ENCODE results near the gene C10orf90. TPM values are rescaled to one million over a fixed set of nuclear protein-coding genes. Genes with fewer than 3 reads are reported as not detected.

The C10orf90 gene
- total RNA-seq, 1 donor from 2014 or later, result not detected

DNA sequence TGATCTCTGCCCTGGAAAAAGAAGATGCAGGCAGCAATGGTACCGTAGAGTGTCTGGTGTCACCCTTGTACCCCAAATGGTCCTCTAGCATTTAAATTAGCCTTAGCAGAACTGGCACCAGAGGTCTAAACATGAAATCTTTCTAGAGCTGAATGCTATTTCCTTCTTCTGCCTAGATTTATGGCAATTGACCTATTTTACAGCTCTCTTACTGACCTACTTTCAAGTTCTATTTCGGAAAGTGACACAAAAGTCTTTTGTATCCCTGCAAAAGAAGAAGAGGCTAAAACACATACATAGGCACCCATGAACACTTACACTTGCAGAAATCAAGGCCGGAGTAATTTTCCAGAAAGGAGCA, 272.1 kb downstream of the C10orf90 start:
- DNase-seq (ENCODE audit: low spot score), result no peak
- Mint-ChIP-seq H3K36me3 (ENCODE audit: low read depth, unreplicated experiment) (no peaks in the 10 kb centered on the region), H3K4me1 (ENCODE audit: unreplicated experiment) (peaks cover 17% of the 10 kb centered on the region), H3K9me3 (ENCODE audit: unreplicated experiment) (no peaks in the 10 kb centered on the region), H3K4me3 (ENCODE audit: unreplicated experiment) (no peak overlapping the region), H3K27ac (ENCODE audit: unreplicated experiment) (no peak overlapping the region), H3K27me3 (ENCODE audit: unreplicated experiment) (peaks cover 1% of the 10 kb centered on the region)
- TF ChIP-seq, protein P1, sequence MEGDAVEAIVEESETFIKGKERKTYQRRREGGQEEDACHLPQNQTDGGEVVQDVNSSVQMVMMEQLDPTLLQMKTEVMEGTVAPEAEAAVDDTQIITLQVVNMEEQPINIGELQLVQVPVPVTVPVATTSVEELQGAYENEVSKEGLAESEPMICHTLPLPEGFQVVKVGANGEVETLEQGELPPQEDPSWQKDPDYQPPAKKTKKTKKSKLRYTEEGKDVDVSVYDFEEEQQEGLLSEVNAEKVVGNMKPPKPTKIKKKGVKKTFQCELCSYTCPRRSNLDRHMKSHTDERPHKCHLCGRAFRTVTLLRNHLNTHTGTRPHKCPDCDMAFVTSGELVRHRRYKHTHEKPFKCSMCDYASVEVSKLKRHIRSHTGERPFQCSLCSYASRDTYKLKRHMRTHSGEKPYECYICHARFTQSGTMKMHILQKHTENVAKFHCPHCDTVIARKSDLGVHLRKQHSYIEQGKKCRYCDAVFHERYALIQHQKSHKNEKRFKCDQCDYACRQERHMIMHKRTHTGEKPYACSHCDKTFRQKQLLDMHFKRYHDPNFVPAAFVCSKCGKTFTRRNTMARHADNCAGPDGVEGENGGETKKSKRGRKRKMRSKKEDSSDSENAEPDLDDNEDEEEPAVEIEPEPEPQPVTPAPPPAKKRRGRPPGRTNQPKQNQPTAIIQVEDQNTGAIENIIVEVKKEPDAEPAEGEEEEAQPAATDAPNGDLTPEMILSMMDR (IDR thresholded peaks at IDR 0.05; ENCODE audit: unreplicated experiment), result no peak

DNA sequence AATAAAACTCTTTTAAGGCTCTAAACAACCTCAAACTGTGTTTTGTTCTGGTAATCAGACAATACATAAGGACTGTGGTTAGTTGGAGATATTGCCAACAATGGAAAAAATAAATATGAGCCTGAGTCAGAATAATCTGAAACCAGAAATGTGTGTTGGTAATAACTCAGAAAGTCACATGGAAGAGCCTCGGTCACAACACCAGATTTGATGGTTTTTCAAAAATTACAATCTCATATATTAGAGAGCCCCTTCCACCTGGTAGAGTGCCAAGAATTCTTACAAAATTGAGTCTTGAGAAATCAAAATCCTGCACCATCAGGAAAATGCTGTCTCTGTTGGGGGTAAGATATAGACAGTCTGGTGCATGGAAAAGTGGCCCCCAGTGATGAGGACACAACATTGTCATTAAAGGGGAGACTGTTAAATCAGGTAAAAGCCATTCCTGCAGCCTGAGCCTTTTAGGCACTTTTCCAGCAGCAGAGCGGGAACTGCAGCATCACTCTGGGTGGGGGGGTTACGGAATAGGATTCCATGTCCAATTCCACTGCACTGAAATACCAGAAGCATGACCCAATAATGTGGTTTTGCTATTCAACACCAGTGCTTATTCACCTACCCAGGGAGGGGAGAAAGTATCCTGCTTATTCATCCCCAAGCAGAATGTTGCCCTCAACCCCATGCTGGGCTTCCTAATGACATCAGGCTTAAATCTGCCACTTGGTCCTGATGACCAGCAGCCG, 272.7 kb downstream of the C10orf90 start:
- H3K36me3 Mint-ChIP-seq (ENCODE audit: low read depth, unreplicated experiment), result no peaks in the 10 kb centered on the region
- TF ChIP-seq, protein P1 (IDR thresholded peaks at IDR 0.05; ENCODE audit: unreplicated experiment), result no peak

DNA sequence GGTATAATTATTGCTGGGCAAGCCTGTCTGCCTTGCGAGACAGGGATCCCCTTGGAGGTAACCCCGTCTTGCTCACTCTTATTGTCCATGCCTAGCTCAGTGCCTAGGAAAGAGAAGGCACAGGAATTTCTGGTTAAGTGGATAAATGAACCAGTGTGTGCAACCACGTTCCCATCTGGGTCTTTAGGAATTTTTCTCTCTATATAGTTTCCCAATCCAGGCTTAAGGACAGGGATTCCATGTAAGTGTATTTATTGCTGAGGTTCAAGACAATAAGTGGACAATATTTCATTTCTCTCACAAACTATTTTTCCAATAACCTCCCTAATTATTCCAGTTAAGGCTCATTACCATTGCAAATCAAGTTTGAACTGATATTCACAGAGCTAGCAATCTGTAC, 273.3 kb downstream of the C10orf90 start:
- H3K36me3 Mint-ChIP-seq (ENCODE audit: low read depth, unreplicated experiment), result no peaks in the 10 kb centered on the region
- TF ChIP-seq, protein P1 (IDR thresholded peaks at IDR 0.05; ENCODE audit: unreplicated experiment), result no peak
- DNase-seq (ENCODE audit: low spot score), result no peak
- H3K27ac Mint-ChIP-seq (ENCODE audit: unreplicated experiment), result no peak overlapping the region
- no peaks in the 10 kb centered on the region for H3K9me3 Mint-ChIP-seq (ENCODE audit: unreplicated experiment)
- peaks cover 1% of the 10 kb centered on the region for H3K27me3 Mint-ChIP-seq (ENCODE audit: unreplicated experiment)
- no peak overlapping the region for H3K4me3 Mint-ChIP-seq (ENCODE audit: unreplicated experiment)
- peaks cover 7% of the 10 kb centered on the region for H3K4me1 Mint-ChIP-seq (ENCODE audit: unreplicated experiment)

More for the DNA sequence above, 272.7 kb downstream of the C10orf90 start:
- Mint-ChIP-seq H3K27ac (ENCODE audit: unreplicated experiment) (no peak overlapping the region), H3K4me1 (ENCODE audit: unreplicated experiment) (peaks cover 12% of the 10 kb centered on the region), H3K4me3 (ENCODE audit: unreplicated experiment) (no peak overlapping the region), H3K9me3 (ENCODE audit: unreplicated experiment) (no peaks in the 10 kb centered on the region), H3K27me3 (ENCODE audit: unreplicated experiment) (peaks cover 1% of the 10 kb centered on the region)
- DNase-seq (ENCODE audit: low spot score), result no peak

DNA sequence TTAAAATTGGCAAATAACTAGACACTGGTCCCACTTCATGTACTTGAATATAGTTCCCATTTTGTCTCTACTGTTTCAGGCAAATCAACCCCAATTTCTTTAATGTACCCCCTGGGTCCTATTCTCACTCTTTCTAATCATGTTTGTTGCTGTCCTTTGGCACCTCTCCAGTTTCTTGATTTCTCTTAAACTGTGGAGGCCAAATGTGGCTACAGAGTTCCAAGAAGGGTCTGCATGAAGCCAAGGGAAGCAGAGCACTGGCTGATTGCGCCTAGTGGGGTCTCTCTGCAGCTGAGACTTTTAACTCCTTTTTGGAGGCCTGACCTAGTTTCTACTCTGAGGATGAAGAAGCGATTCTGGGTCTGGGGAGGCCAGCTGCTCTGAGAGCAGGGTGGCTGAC, 275.5 kb downstream of the C10orf90 start:
- H3K27ac Mint-ChIP-seq (ENCODE audit: unreplicated experiment), result no peak overlapping the region
- TF ChIP-seq, protein P1 (IDR thresholded peaks at IDR 0.05; ENCODE audit: unreplicated experiment), result no peak
- H3K9me3 Mint-ChIP-seq (ENCODE audit: unreplicated experiment), result no peaks in the 10 kb centered on the region
- H3K36me3 Mint-ChIP-seq (ENCODE audit: low read depth, unreplicated experiment), result no peaks in the 10 kb centered on the region
- peaks cover 20% of the 10 kb centered on the region for H3K4me1 Mint-ChIP-seq (ENCODE audit: unreplicated experiment)
- H3K27me3 Mint-ChIP-seq (ENCODE audit: unreplicated experiment), result peaks cover 1% of the 10 kb centered on the region
- no peak for DNase-seq (ENCODE audit: low spot score)
- no peak overlapping the region for H3K4me3 Mint-ChIP-seq (ENCODE audit: unreplicated experiment)

DNA sequence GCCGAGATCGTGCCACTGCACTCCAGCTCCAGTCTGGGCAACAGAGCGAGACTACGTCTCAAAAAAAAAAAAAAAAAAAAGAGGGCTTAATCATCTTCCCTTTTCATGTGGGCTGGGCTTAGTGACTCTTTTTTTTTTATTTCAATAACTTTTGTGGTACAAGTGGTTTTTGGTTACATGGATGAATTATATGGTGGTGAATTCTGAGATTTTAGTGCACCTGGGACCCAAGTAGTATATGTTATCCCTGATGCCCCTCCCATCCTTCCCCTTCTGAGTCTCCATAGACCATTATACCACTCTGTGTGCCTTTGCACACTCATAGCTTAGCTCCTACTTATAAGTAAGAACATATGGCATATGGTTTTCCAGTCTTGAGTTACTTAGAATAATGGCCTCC, 277.4 kb downstream of the C10orf90 start:
- H3K9me3 Mint-ChIP-seq (ENCODE audit: unreplicated experiment), result no peaks in the 10 kb centered on the region

More for the DNA sequence above, 277.4 kb downstream of the C10orf90 start:
- no peak overlapping the region for H3K27ac Mint-ChIP-seq (ENCODE audit: unreplicated experiment)
- TF ChIP-seq, protein P1 (IDR thresholded peaks at IDR 0.05; ENCODE audit: unreplicated experiment), result no peak
- DNase-seq (ENCODE audit: low spot score), result no peak
- H3K36me3 Mint-ChIP-seq (ENCODE audit: low read depth, unreplicated experiment), result no peaks in the 10 kb centered on the region
- peaks cover 20% of the 10 kb centered on the region for H3K4me1 Mint-ChIP-seq (ENCODE audit: unreplicated experiment)
- H3K27me3 Mint-ChIP-seq (ENCODE audit: unreplicated experiment), result peaks cover 3% of the 10 kb centered on the region
- H3K4me3 Mint-ChIP-seq (ENCODE audit: unreplicated experiment), result no peak overlapping the region

Measured in endothelial cell (in vitro differentiated cells).